Tibial nerve (tissue), 4 donors: ENCODE results near the gene CREB1. TPM values are rescaled to one million over a fixed set of nuclear protein-coding genes. Genes with fewer than 3 reads are reported as not detected.
"Not testable (repeated sequence)": the region's sequence is repeated elsewhere in the genome, so short reads cannot be mapped to it uniquely, and the experiment has no call there.

ENCODE experiments used
- DNase-seq, 2 donors: peaks; one replicate each; pipeline ENCODE4 v3.0.0-alpha.2; 2019; ENCODE audit warnings: low spot score in 2 of 2
- H3K27ac ChIP-seq, 4 donors: fragments of 200-600 bp; sonication (generic) in 3 of 4; one replicate each; pipeline ENCODE4 v1.5.1; 2017 to 2019; ENCODE audit warnings: mild to moderate bottlenecking in 1 of 4
- H3K27me3 ChIP-seq, 2 donors: fragments of 200-600 bp; sonication (generic) in 1 of 2; one replicate each; pipeline versions ENCODE4 v1.5.1 to v1.6.0; 2017 to 2019
- H3K36me3 ChIP-seq, 3 donors: fragments of 200-600 bp; sonication (generic); one replicate each; pipeline ENCODE4 v1.5.1; 2018 to 2019
- H3K4me1 ChIP-seq, 4 donors: fragments of 200-600 bp; sonication (generic) in 3 of 4; one replicate each; pipeline ENCODE4 v1.5.1; 2017 to 2019
- H3K4me3 ChIP-seq, 4 donors: fragments of 200-600 bp; sonication (generic) in 3 of 4; one replicate each; pipeline ENCODE4 v1.5.1; 2017 to 2019; ENCODE audit warnings: mild to moderate bottlenecking in 1 of 4, moderate library complexity in 1 of 4
- H3K9me3 ChIP-seq, 4 donors: fragments of 200-600 bp; sonication (generic) in 3 of 4; one replicate each; pipeline ENCODE4 v1.5.1; 2017 to 2019
- EP300 ChIP-seq, 2 donors: sonication (generic); formaldehyde crosslinking; IDR thresholded peaks; one replicate each; pipeline ENCODE4 v1.6.1; 2017; ENCODE audit warnings: antibody characterized with exemption in 2 of 2, mild to moderate bottlenecking in 1 of 2
- POLR2A ChIP-seq, 2 donors: fragments of 450-650 bp; IDR thresholded peaks; one replicate each; pipeline ENCODE4 v1.6.1; 2017; ENCODE audit warnings: antibody characterized with exemption in 2 of 2, mild to moderate bottlenecking in 2 of 2, moderate library complexity in 2 of 2
- WGBS, 2 donors: methylation state at CpG; one replicate each; pipeline ENCODE4 v1.1.5; 2018; 5-methylcytosine and 5-hydroxymethylcytosine counted together
- total RNA-seq, 4 donors: library from RNA; depleted of rRNA; stranded (reverse); fragments of >200 nt; gene quantifications; one replicate each; pipeline ENCODE4 v1.1.0, GENCODE V29; 2016
- TF ChIP-seq, protein P1 (sequence below), 5 experiments: fragments of 200-600 bp in 3 of 5; fragments of 450-650 bp in 2 of 5; sonication (generic) in 3 of 5; IDR thresholded peaks; one replicate each; pipeline ENCODE4 v1.5.1; 2016 to 2019; ENCODE audit warnings: antibody characterized with exemption in 5 of 5, mild to moderate bottlenecking in 3 of 5, moderate library complexity in 2 of 5

The CREB1 gene
- total RNA-seq, 4 donors from 2014 or later: 28.9 to 67.7 (median 34.0) TPM

DNA sequence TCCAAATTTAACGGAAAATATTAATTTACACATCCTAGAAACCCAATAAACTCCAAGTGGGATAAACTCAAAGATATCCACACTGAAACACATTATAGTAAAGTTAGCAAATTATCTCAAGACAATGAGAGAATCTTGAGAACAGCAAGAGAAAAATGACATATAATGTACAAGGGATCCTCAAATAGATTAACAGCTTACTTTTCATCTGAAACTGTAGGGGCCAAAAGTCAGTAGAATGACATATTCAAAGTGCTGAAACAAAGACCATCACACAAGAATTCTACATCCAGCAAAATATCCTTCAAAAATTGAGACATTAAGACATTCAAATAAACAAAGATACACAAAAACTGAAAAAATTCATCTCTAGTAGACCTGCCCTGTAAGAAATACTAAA is 114.1 kb downstream of the CREB1 start:
- no peaks in the 10 kb centered on the region for H3K4me1 ChIP-seq
- peaks cover 0 to 2% (median under 1%) of the 10 kb centered on the region in 4 donors for H3K9me3 ChIP-seq
- WGBS, 2 donors: 91 to 95% methylated on average over 1 of the region's 1 CpG
- DNase-seq: no peak
- TF ChIP-seq EP300 (IDR thresholded peaks at IDR 0.05) (no peak), POLR2A (IDR thresholded peaks at IDR 0.05) (no peak)
- TF ChIP-seq, protein P1, sequence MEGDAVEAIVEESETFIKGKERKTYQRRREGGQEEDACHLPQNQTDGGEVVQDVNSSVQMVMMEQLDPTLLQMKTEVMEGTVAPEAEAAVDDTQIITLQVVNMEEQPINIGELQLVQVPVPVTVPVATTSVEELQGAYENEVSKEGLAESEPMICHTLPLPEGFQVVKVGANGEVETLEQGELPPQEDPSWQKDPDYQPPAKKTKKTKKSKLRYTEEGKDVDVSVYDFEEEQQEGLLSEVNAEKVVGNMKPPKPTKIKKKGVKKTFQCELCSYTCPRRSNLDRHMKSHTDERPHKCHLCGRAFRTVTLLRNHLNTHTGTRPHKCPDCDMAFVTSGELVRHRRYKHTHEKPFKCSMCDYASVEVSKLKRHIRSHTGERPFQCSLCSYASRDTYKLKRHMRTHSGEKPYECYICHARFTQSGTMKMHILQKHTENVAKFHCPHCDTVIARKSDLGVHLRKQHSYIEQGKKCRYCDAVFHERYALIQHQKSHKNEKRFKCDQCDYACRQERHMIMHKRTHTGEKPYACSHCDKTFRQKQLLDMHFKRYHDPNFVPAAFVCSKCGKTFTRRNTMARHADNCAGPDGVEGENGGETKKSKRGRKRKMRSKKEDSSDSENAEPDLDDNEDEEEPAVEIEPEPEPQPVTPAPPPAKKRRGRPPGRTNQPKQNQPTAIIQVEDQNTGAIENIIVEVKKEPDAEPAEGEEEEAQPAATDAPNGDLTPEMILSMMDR (IDR thresholded peaks at IDR 0.05): no peak
- no peaks in the 10 kb centered on the region for H3K27me3 ChIP-seq
- no peaks in the 10 kb centered on the region for H3K36me3 ChIP-seq
- no peak overlapping the region for H3K27ac ChIP-seq
- H3K4me3 ChIP-seq: no peak overlapping the region

DNA sequence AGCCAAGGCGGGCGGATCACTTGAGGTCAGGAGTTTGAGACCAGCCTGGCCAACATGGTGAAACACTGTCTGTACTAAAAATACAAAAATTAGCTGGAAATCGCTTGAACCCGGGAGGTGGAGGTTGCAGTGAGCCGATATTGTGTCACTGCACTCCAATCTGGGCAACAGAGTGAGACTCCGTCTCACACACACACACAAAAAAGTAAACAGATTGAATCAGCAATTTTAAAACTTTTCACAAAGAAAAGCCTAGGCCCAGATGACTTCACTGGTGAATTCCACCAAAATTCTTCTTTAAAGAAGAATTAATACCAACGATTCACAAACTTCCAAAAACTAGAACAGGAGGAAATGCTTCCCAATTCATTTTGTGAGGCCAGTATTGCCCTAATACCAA is 116.8 kb downstream of the CREB1 start:
- H3K4me1 ChIP-seq, H3K27ac ChIP-seq, H3K9me3 ChIP-seq, DNase-seq, H3K4me3 ChIP-seq, H3K36me3 ChIP-seq, H3K27me3 ChIP-seq: not testable (repeated sequence)
- 79 to 86% methylated on average over 7 of the region's 7 CpGs for WGBS, 2 donors

Other genes starting within 250 kb of the CREB1 start
- gene METTL21A, start 95.4 kb downstream of the CREB1 start, total RNA-seq: 10 to 100 TPM in 2 of 4 donors, 1 to 10 TPM in 2; 5.9 to 21.3 (median 13.8) TPM
- gene CCNYL1, start 181.7 kb downstream of the CREB1 start, total RNA-seq: 10 to 100 TPM in 3 of 4 donors, 1 to 10 TPM in 1; 9.4 to 15.9 (median 13.1) TPM
- gene FZD5, start 239.9 kb downstream of the CREB1 start, total RNA-seq: 1 to 10 TPM; 5.2 to 7.6 (median 6.7) TPM